ENCODE results near the gene TBC1D23. TPM values are rescaled to one million over a fixed set of nuclear protein-coding genes. Genes with fewer than 3 reads are reported as not detected.
A peak's percentile ranks its signal among the peaks of the same experiment; 100 is the strongest.
"Not testable (repeated sequence)": the region's sequence is repeated elsewhere in the genome, so short reads cannot be mapped to it uniquely, and the experiment has no call there.

Gene TBC1D23
- total RNA-seq, 1 donor from 2014 or later = 33.2 TPM

DNA sequence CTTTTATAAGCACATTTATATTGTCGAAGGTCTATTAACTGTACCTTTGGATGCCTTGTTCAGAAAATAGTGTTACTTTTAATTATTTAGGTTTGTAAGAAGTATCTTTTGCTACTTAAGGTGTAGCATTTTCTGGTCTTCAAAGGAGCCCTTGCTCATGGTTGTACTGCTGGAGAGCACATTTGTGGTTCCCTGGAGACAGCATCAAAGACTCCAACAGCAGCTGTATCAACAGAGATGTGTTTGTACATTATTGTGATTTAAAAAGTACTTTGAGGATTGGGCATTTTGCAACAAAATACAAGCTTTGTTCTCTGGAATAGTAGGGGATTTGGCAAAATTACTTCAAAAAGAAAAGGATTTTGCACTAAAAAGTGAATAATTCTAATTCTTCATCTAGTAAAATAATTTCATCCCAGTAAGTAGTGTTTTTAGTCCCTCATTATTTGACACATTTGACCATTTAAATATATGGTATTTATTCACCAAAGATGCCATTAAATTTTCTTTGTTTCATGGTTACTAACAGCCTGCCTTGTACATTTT, 16.5 kb downstream of the TBC1D23 start:
- ATAC-seq (ENCODE audit: poor library complexity) (no peak), DNase-seq (no peak)
- intact Hi-C loops (cut with DNase I) = no loop called here

DNA sequence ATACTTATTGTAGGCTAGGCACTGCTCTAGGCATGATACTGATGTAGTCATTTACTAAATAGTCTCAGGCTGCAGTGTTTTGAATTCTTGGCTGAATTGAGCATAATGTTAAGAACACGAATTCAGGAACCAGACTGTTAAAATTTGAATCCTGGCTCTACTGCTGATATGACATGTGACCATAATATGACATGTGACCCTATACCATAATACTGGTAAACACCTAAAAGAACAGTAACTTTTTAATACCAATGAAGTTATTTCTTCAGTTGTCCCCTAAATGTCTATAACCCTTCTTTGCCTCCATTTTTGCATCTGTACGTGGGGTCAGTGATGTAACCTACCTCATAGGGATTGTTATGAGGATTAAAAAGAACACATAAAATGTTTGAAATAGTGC, 18.1 kb downstream of the TBC1D23 start:
- no peak for ATAC-seq (ENCODE audit: poor library complexity)
- intact Hi-C loops (cut with DNase I) = no loop called here
- DNase-seq = no peak

- ATAC-seq (ENCODE audit: poor library complexity) (no peak), DNase-seq (no peak)
- intact Hi-C loops (cut with DNase I) = no loop called here
Observed at GRCh38 chr3:100288288-100288894, 27.6 kb downstream of the TBC1D23 start.

GRCh38 chr3:100289339-100289738, 28.5 kb downstream of the TBC1D23 start:
- intact Hi-C loops (cut with DNase I) = no loop called here
- ATAC-seq (ENCODE audit: poor library complexity) (no peak), DNase-seq (no peak)

GRCh38 chr3:100295089-100295488, 34.3 kb downstream of the TBC1D23 start:
- no peak for DNase-seq
- ATAC-seq (ENCODE audit: poor library complexity) = no peak
- intact Hi-C loops (cut with DNase I) = no loop called here

DNA sequence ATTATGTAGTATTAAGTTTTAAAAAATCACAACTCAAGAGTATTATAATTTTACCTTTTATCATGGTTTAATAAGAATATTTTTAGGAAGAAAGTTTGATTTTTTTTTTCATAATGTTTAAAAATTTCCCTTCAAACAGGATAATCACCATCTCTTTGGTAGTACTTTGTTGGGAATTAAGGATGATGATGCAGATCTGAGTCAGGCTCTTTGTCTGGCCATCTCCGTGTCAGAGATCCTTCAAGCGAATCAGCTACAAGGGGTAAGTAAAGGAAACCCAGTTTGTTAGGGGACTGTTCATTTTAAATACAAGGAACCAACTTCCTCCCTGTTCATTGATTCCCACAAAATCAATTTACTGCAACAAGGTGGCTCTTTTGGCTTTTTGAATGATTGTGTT, 37.0 kb downstream of the TBC1D23 start:
- DNase-seq (no peak), ATAC-seq (ENCODE audit: poor library complexity) (no peak)
- intact Hi-C loops (cut with DNase I) = no loop called here

GRCh38 chr3:100299016-100299415, 38.2 kb downstream of the TBC1D23 start:
- no peak for DNase-seq
- intact Hi-C loops (cut with DNase I) = no loop called here
- no peak for ATAC-seq (ENCODE audit: poor library complexity)

DNA sequence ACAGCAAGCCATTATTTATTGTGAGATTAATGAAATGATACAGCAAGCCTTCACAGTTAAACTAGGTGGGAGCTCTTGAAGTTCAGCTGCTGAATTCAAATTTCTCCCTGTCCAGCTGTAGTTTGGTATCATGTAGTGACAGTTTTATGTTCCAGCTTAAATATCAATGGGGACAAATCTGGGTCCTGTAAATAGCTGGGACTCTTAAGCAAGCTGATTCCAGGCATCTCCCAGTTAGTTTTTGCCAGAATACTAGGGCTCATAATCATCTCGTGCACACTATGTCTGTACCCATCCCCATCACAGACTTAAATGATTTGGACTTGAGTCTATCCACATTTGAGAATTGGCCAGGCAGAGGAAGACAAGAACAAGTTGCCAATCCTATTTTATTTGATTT, 45.9 kb downstream of the TBC1D23 start:
- DNase-seq (no peak), ATAC-seq (ENCODE audit: poor library complexity) (no peak)
- intact Hi-C loops (cut with DNase I) = no loop called here

GRCh38 chr3:100310355-100310965, 49.7 kb downstream of the TBC1D23 start:
- ATAC-seq (ENCODE audit: poor library complexity) = no peak
- no peak for DNase-seq
- intact Hi-C loops (cut with DNase I) = loop anchor here (10.0 kb wide), 1 partner anchor 284 kb away; no protein-coding TSS in a partner anchor

- ATAC-seq (ENCODE audit: poor library complexity) = no peak
- no peak for DNase-seq
- intact Hi-C loops (cut with DNase I) = loop anchor here (10.0 kb wide), 1 partner anchor 284 kb away; no protein-coding TSS in a partner anchor
Observed at GRCh38 chr3:100311011-100311410, 50.2 kb downstream of the TBC1D23 start.

- DNase-seq = no peak
- intact Hi-C loops (cut with DNase I) = loop anchor here (10.0 kb wide), 1 partner anchor 278 kb away; no protein-coding TSS in a partner anchor
Observed at GRCh38 chr3:100316641-100317069, 55.9 kb downstream of the TBC1D23 start.

GRCh38 chr3:100317912-100318311, 57.1 kb downstream of the TBC1D23 start:
- ATAC-seq (ENCODE audit: poor library complexity) (no peak), DNase-seq (no peak)
- intact Hi-C loops (cut with DNase I) = loop anchor here (10.0 kb wide), 1 partner anchor 277 kb away; no protein-coding TSS in a partner anchor

More at GRCh38 chr3:100316641-100317069, 55.9 kb downstream of the TBC1D23 start:
- peak; percentile 87 for ATAC-seq (ENCODE audit: poor library complexity)

DNA sequence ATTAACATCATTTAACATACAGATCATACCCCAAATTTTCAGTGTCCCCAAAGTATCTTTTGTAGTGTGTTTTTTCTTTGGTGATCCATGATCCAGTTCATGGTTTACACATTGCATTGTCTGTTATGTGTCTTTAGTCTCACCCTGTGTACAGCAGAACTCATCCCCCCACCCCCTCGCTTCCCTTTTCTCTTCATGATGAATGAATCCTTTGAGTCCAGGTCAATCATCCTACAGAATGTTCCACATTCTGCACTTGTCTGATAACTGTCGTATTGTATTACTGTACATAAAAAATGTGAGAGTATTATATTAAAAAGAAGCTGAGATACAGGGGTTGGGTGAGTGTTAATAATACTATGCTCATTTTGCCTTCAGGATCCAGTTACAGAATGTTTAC, 59.2 kb downstream of the TBC1D23 start:
- intact Hi-C loops (cut with DNase I) = loop anchor here (10.0 kb wide), 1 partner anchor 275 kb away; no protein-coding TSS in a partner anchor

GRCh38 chr3:100324044-100324443, 63.3 kb downstream of the TBC1D23 start:
- DNase-seq (no peak), ATAC-seq (ENCODE audit: poor library complexity) (no peak)
- intact Hi-C loops (cut with DNase I) = no loop called here

More for the DNA sequence above, 59.2 kb downstream of the TBC1D23 start:
- no peak for DNase-seq
- ATAC-seq (ENCODE audit: poor library complexity) = no peak

- DNase-seq = no peak
- ATAC-seq (ENCODE audit: poor library complexity) = no peak
- intact Hi-C loops (cut with DNase I) = no loop called here
Observed at GRCh38 chr3:100325827-100326226, 65.0 kb downstream of the TBC1D23 start.

GRCh38 chr3:100327377-100327776, 66.6 kb downstream of the TBC1D23 start:
- ATAC-seq (ENCODE audit: poor library complexity); DNase-seq; intact Hi-C loops (cut with DNase I): not testable (repeated sequence)

- no peak for DNase-seq
- intact Hi-C loops (cut with DNase I) = no loop called here
- ATAC-seq (ENCODE audit: poor library complexity) = no peak
Observed at GRCh38 chr3:100329800-100330489, 69.2 kb downstream of the TBC1D23 start.

DNA sequence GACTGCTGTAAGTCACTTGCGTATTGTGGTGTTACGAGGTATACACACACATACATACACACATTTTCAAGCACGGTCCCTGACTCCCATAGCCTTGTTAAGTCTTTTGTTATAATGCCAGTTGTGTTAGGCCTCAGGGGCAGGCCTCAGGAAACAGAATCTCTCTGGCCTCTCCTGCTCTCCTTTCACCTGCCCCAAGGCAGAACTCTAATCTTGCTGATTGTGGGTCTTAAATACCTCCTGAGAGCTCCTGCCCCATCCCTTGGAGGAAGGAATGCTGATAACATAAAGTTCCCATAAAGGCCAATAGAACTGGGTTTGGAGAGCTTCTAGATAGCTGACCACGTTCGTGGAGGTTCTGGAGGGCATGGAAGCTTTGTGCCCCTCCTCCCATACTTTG, 69.9 kb downstream of the TBC1D23 start:
- intact Hi-C loops (cut with DNase I) = no loop called here

GRCh38 chr3:100331660-100332059, 70.9 kb downstream of the TBC1D23 start:
- DNase-seq = no peak
- ATAC-seq (ENCODE audit: poor library complexity) = no peak
- intact Hi-C loops (cut with DNase I) = no loop called here

More for the DNA sequence above, 69.9 kb downstream of the TBC1D23 start:
- ATAC-seq (ENCODE audit: poor library complexity) (no peak), DNase-seq (no peak)
